H54 (cell line): ENCODE results near the gene PLBD2.
"Not testable (repeated sequence)": the region's sequence is repeated elsewhere in the genome, so short reads cannot be mapped to it uniquely, and the experiment has no call there.

ENCODE experiments used
- DNase-seq: peaks from one replicate; pipeline ENCODE4 v3.0.0; 2011; ENCODE audit warnings: low spot score, mixed read lengths; ENCODE audit not compliant: insufficient read length
- FAIRE-seq: peaks from 3 replicates; lab custom pipeline; 2011; peaks lifted over from hg19 to GRCh38; lab: Jason Lieb, UNC
- POLR2A ChIP-seq: IDR thresholded peaks from 2 replicates; pipeline ENCODE4 v1.6.1; 2011; ENCODE audit warnings: low read depth, mild to moderate bottlenecking, low read length

PLBD2 gene

GRCh38 chr12:113347107-113347506, 11.3 kb upstream of the PLBD2 start:
- no peak for TF ChIP-seq POLR2A
- FAIRE-seq (no peak), DNase-seq (no peak)

GRCh38 chr12:113347892-113348291, 10.5 kb upstream of the PLBD2 start:
- no peak for TF ChIP-seq POLR2A
- DNase-seq (no peak), FAIRE-seq (no peak)

- no peak for TF ChIP-seq POLR2A
- no peak for DNase-seq
- FAIRE-seq = no peak
These were observed 9.4 kb upstream of the PLBD2 start for GRCh38 chr12:113348849-113349536.

- no peak for FAIRE-seq
- no peak for DNase-seq
- TF ChIP-seq POLR2A = no peak
These were observed 7.3 kb upstream of the PLBD2 start for GRCh38 chr12:113351089-113351488.

- FAIRE-seq, DNase-seq: not testable (repeated sequence)
These were observed 4.2 kb upstream of the PLBD2 start for GRCh38 chr12:113354192-113354591.

GRCh38 chr12:113359133-113359938, 949 bp downstream of the PLBD2 start:
- DNase-seq = no peak
- FAIRE-seq = no peak
- no peak for TF ChIP-seq POLR2A

- TF ChIP-seq POLR2A = no peak
- FAIRE-seq (no peak), DNase-seq (no peak)
These were observed 1.8 kb downstream of the PLBD2 start for GRCh38 chr12:113359939-113360748.

GRCh38 chr12:113361574-113362370, 3.4 kb downstream of the PLBD2 start:
- TF ChIP-seq POLR2A = no peak
- DNase-seq (no peak), FAIRE-seq (no peak)

- FAIRE-seq (no peak), DNase-seq (no peak)
- no peak for TF ChIP-seq POLR2A
These were observed 6.3 kb downstream of the PLBD2 start for GRCh38 chr12:113364698-113365097.

GRCh38 chr12:113365639-113366395, 7.4 kb downstream of the PLBD2 start:
- FAIRE-seq (no peak), DNase-seq (no peak)
- TF ChIP-seq POLR2A = no peak

GRCh38 chr12:113366827-113367226, 8.4 kb downstream of the PLBD2 start:
- no peak for DNase-seq
- no peak for TF ChIP-seq POLR2A
- FAIRE-seq = no peak

GRCh38 chr12:113368331-113368730, 9.9 kb downstream of the PLBD2 start:
- FAIRE-seq (no peak), DNase-seq (no peak)
- TF ChIP-seq POLR2A = no peak
